A549 (cell line): ENCODE results near the gene WNT8B. TPM values are rescaled to one million over a fixed set of nuclear protein-coding genes. Genes with fewer than 3 reads are reported as not detected.

Experiments
- ATAC-seq, 2 experiments: fragments of 200-7000 bp in 1 of 2; fragments of >200 bp in 1 of 2; cut with Nextera tagmentation in 1 of 2; cut with Tn5 transposase in 1 of 2; 3 replicates each; pipeline versions ENCODE4 v1.8.0 to v1.9.1; 2018 to 2020; ENCODE audit warnings: mild to moderate bottlenecking in 1 of 2, moderate library complexity in 1 of 2
- CTCF ChIA-PET: fragments of 300-600 bp; sonication (Branson Sonifier 250); formaldehyde crosslinking; extraction: SDS; loops from one replicate; lab custom pipeline; 2021; ENCODE audit warnings: antibody characterized with exemption, inconsistent platforms; lab: Yijun Ruan, JAX
- POLR2A ChIA-PET: fragments of 350-600 bp; formaldehyde crosslinking; extraction: SDS; loops from one replicate; lab custom pipeline; 2021; ENCODE audit warnings: antibody characterized with exemption, inconsistent platforms; lab: Yijun Ruan, JAX
- DNase-seq, 2 experiments: peaks; one replicate each; pipeline versions ENCODE4 v3.0.0 to v3.0.0-alpha.2; 2011 to 2016; ENCODE audit warnings: low read depth in 1 of 2, low spot score in 1 of 2
- FAIRE-seq: peaks from 2 replicates; lab custom pipeline; 2011; peaks lifted over from hg19 to GRCh38; lab: Jason Lieb, UNC
- H3K27ac ChIP-seq, 2 experiments: fragments of >200 bp; sonication (Bioruptor Twin); formaldehyde crosslinking; 3 replicates each; pipeline ENCODE4 v1.5.1; 2016 to 2017
- H3K4me1 ChIP-seq: fragments of >200 bp; sonication (Bioruptor Twin); formaldehyde crosslinking; 3 replicates; pipeline ENCODE4 v1.6.1; 2016
- H3K4me2 ChIP-seq: fragments of >200 bp; sonication (Bioruptor Twin); formaldehyde crosslinking; 3 replicates; pipeline ENCODE4 v1.6.1; 2016
- H3K4me3 ChIP-seq: fragments of >200 bp; sonication (Bioruptor Twin); formaldehyde crosslinking; 3 replicates; pipeline ENCODE4 v1.5.1; 2016
- H3K9me3 ChIP-seq: fragments of >200 bp; sonication (Bioruptor Twin); formaldehyde crosslinking; 3 replicates; pipeline ENCODE4 v1.6.1; 2016
- ATOH8 ChIP-seq: fragments of 250-450 bp; sonication (Bioruptor Pico); IDR thresholded peaks from 2 replicates; pipeline ENCODE4 v1.5.0; 2020; ENCODE audit warnings: low read depth, mild to moderate bottlenecking, moderate library complexity
- CBX8 ChIP-seq: fragments of 200-600 bp; sonication (generic); IDR thresholded peaks from 2 replicates; pipeline ENCODE4 v1.6.1; 2016
- EHMT2 ChIP-seq: fragments of 200-600 bp; sonication (generic); IDR thresholded peaks from 2 replicates; pipeline ENCODE4 v1.6.1; 2016; ENCODE audit warnings: antibody characterized with exemption, low read depth, mild to moderate bottlenecking, moderate library complexity
- FOSL2 ChIP-seq, 2 experiments: fragments of 450-650 bp in 1 of 2; fragments of >200 bp in 1 of 2; sonication (Bioruptor Twin) in 1 of 2; formaldehyde crosslinking; IDR thresholded peaks; 2 replicates each; pipeline versions ENCODE4 v1.5.0 to v1.6.1; 2016 to 2020; ENCODE audit warnings: mild to moderate bottlenecking in 1 of 2, moderate library complexity in 1 of 2
- FOXS1 ChIP-seq: fragments of 250-450 bp; sonication (Bioruptor Pico); IDR thresholded peaks from 2 replicates; pipeline ENCODE4 v1.5.0; 2020; ENCODE audit warnings: mild to moderate bottlenecking, moderate library complexity
- HEYL ChIP-seq: fragments of 250-450 bp; sonication (Bioruptor Pico); IDR thresholded peaks from 2 replicates; pipeline ENCODE4 v1.8.0; 2021; ENCODE audit warnings: mild to moderate bottlenecking, moderate library complexity
- HOXB13 ChIP-seq: fragments of 250-450 bp; sonication (Bioruptor Pico); IDR thresholded peaks from 2 replicates; pipeline ENCODE4 v1.5.0; 2020; ENCODE audit warnings: low read depth, mild to moderate bottlenecking, moderate library complexity
- JUNB ChIP-seq: fragments of >200 bp; sonication (Bioruptor Twin); formaldehyde crosslinking; IDR thresholded peaks from 2 replicates; pipeline ENCODE4 v1.6.1; 2016
- KDM1A ChIP-seq: fragments of 200-600 bp; sonication (generic); IDR thresholded peaks from 2 replicates; pipeline ENCODE4 v1.6.1; 2016; ENCODE audit warnings: low read depth, mild to moderate bottlenecking
- KDM5A ChIP-seq: fragments of 200-600 bp; sonication (generic); IDR thresholded peaks from 2 replicates; pipeline ENCODE4 v1.6.1; 2016; ENCODE audit warnings: antibody characterized with exemption, mild to moderate bottlenecking
- NFE2L2 ChIP-seq: fragments of 150-350 bp; conservative IDR thresholded peaks from 2 replicates; pipeline ENCODE4 v1.6.1; 2014; ENCODE audit warnings: low read length
- NR3C1 ChIP-seq: fragments of >200 bp; sonication (Bioruptor Twin); formaldehyde crosslinking; IDR thresholded peaks from 3 replicates; pipeline ENCODE4 v1.6.1; 2017
- POLR2AphosphoS2 ChIP-seq: conservative IDR thresholded peaks from 2 replicates; pipeline ENCODE4 v1.6.1; 2012; ENCODE audit warnings: low read length, improper control_type of control experiment, inconsistent platforms
- RCOR1 ChIP-seq: fragments of 150-350 bp; IDR thresholded peaks from 2 replicates; pipeline ENCODE4 v1.6.1; 2014; ENCODE audit warnings: antibody characterized with exemption, low read length, low read depth
- SMC3 ChIP-seq: fragments of >200 bp; sonication (Bioruptor Twin); formaldehyde crosslinking; IDR thresholded peaks from 3 replicates; pipeline ENCODE4 v1.6.1; 2018; ENCODE audit warnings: inconsistent platforms
- SREBF2 ChIP-seq: fragments of 450-650 bp; IDR thresholded peaks from 2 replicates; pipeline ENCODE4 v1.6.1; 2014; ENCODE audit warnings: mild to moderate bottlenecking, moderate library complexity
- TFCP2L1 ChIP-seq: fragments of 250-450 bp; sonication (Bioruptor Pico); IDR thresholded peaks from 2 replicates; pipeline ENCODE4 v1.5.0; 2021; ENCODE audit warnings: mild to moderate bottlenecking
- ZC3H11A ChIP-seq: fragments of 450-650 bp; IDR thresholded peaks from 2 replicates; pipeline ENCODE4 v1.6.1; 2014; ENCODE audit warnings: antibody characterized with exemption, mild to moderate bottlenecking
- ZFP36 ChIP-seq: fragments of 450-650 bp; IDR thresholded peaks from 2 replicates; pipeline ENCODE4 v1.6.1; 2014; ENCODE audit warnings: borderline replicate concordance; ENCODE audit not compliant: partially characterized antibody
- ZSCAN20 ChIP-seq: fragments of 250-450 bp; sonication (Bioruptor Pico); IDR thresholded peaks from 2 replicates; pipeline ENCODE4 v1.8.0; 2022; ENCODE audit warnings: mild to moderate bottlenecking, moderate library complexity
- WGBS: methylation state at CpG from one replicate; pipeline ENCODE4 v1.1.6; 2017; ENCODE audit errors: missing lambda C conversion rate; 5-methylcytosine and 5-hydroxymethylcytosine counted together
- polyA plus RNA-seq, 4 experiments: library from polyadenylated mRNA; depleted of rRNA in 3 of 4; stranded (reverse); fragments of >200 nt; fragmentation: RNase III in 1 of 4; extraction: RNeasy Plus Mini Kit Qiagen cat#74134 plus additional on column Dnase treatment in 1 of 4; gene quantifications; 2 replicates in 3 of 4; 3 replicates in 1 of 4; pipeline ENCODE4 v1.2.3, GENCODE V29; 2011 to 2017
- TF ChIP-seq, protein P1 (sequence below): fragments of 250-450 bp; sonication (Bioruptor Pico); IDR thresholded peaks from 2 replicates; pipeline ENCODE4 v1.5.0; 2021; ENCODE audit warnings: mild to moderate bottlenecking, moderate library complexity, borderline replicate concordance
- TF ChIP-seq, protein P2 (sequence below): fragments of >200 bp; sonication (Bioruptor Twin); formaldehyde crosslinking; IDR thresholded peaks from 3 replicates; pipeline ENCODE4 v1.5.1; 2016
- TF ChIP-seq, protein P3 (sequence below): IDR thresholded peaks from 2 replicates; pipeline ENCODE4 v1.6.1; 2012
- TF ChIP-seq, protein P4 (sequence below): IDR thresholded peaks from 2 replicates; pipeline ENCODE4 v1.6.1; 2012
- TF ChIP-seq, protein P5 (sequence below): fragments of >200 bp; sonication (Bioruptor Twin); formaldehyde crosslinking; IDR thresholded peaks from 3 replicates; pipeline ENCODE4 v1.6.1; 2016

WNT8B gene
- polyA plus RNA-seq, 2 of the 4 experiments (the other 2 are of a cell fraction) = 0.04 to 0.05 TPM

GRCh38 chr10:100489396-100489795 is 26.6 kb downstream of the WNT8B start:
- POLR2A ChIA-PET = interaction anchor here (1.0 kb wide), 1 partner anchor 202 kb away, joined by 3 read pairs; the partner anchor contains the start of gene BLOC1S2
- CTCF ChIA-PET = interaction anchor here (1.1 to 25.5 kb wide), 2 partner anchors 9 to 23 kb away, joined by 3 to 381 read pairs; partner anchors contain the start of gene SEC31B
- FAIRE-seq = no peak
- Histone ChIP-seq H3K9me3 (no peaks in the 10 kb centered on the region), H3K27ac (no peak overlapping the region), H3K4me2 (no peak overlapping the region), H3K4me1 (no peaks in the 10 kb centered on the region), H3K4me3 (no peak overlapping the region)
- 84% methylated on average over 5 of the region's 5 CpGs for WGBS
- DNase-seq = no peak
- ATAC-seq = no peak
- TF ChIP-seq TFCP2L1 (no peak), ZFP36 (no peak), ATOH8 (no peak), ZC3H11A (no peak), NR3C1 (no peak), HOXB13 (CRISPR knock-in tag) (no peak), ZSCAN20 (CRISPR knock-in tag) (no peak), NFE2L2 (no peak), SREBF2 (no peak), KDM1A (no peak), HEYL (no peak), KDM5A (no peak), POLR2AphosphoS2 (no peak), FOSL2 (IDR thresholded peaks at IDR 0.05) (no peak), FOSL2 (CRISPR knock-in tag; IDR thresholded peaks at IDR 0.05) (no peak), CBX8 (no peak)
- TF ChIP-seq, protein P1, sequence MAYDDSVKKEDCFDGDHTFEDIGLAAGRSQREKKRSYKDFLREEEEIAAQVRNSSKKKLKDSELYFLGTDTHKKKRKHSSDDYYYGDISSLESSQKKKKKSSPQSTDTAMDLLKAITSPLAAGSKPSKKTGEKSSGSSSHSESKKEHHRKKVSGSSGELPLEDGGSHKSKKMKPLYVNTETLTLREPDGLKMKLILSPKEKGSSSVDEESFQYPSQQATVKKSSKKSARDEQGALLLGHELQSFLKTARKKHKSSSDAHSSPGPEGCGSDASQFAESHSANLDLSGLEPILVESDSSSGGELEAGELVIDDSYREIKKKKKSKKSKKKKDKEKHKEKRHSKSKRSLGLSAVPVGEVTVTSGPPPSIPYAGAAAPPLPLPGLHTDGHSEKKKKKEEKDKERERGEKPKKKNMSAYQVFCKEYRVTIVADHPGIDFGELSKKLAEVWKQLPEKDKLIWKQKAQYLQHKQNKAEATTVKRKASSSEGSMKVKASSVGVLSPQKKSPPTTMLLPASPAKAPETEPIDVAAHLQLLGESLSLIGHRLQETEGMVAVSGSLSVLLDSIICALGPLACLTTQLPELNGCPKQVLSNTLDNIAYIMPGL (CRISPR knock-in tag) = no peak
- TF ChIP-seq, protein P2, sequence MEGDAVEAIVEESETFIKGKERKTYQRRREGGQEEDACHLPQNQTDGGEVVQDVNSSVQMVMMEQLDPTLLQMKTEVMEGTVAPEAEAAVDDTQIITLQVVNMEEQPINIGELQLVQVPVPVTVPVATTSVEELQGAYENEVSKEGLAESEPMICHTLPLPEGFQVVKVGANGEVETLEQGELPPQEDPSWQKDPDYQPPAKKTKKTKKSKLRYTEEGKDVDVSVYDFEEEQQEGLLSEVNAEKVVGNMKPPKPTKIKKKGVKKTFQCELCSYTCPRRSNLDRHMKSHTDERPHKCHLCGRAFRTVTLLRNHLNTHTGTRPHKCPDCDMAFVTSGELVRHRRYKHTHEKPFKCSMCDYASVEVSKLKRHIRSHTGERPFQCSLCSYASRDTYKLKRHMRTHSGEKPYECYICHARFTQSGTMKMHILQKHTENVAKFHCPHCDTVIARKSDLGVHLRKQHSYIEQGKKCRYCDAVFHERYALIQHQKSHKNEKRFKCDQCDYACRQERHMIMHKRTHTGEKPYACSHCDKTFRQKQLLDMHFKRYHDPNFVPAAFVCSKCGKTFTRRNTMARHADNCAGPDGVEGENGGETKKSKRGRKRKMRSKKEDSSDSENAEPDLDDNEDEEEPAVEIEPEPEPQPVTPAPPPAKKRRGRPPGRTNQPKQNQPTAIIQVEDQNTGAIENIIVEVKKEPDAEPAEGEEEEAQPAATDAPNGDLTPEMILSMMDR = no peak
- TF ChIP-seq, protein P3, sequence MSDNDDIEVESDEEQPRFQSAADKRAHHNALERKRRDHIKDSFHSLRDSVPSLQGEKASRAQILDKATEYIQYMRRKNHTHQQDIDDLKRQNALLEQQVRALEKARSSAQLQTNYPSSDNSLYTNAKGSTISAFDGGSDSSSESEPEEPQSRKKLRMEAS = no peak

- Histone ChIP-seq H3K4me2 (no peak overlapping the region), H3K9me3 (no peaks in the 10 kb centered on the region), H3K4me1 (no peaks in the 10 kb centered on the region), H3K4me3 (no peak overlapping the region), H3K27ac (no peak overlapping the region)
- no peak for FAIRE-seq
- no peak for TF ChIP-seq FOXS1
- TF ChIP-seq JUNB = no peak
- no peak for TF ChIP-seq SMC3
- TF ChIP-seq, protein P1 (CRISPR knock-in tag) = no peak
- TF ChIP-seq EHMT2 = no peak
- no peak for TF ChIP-seq RCOR1
- TF ChIP-seq, protein P4, sequence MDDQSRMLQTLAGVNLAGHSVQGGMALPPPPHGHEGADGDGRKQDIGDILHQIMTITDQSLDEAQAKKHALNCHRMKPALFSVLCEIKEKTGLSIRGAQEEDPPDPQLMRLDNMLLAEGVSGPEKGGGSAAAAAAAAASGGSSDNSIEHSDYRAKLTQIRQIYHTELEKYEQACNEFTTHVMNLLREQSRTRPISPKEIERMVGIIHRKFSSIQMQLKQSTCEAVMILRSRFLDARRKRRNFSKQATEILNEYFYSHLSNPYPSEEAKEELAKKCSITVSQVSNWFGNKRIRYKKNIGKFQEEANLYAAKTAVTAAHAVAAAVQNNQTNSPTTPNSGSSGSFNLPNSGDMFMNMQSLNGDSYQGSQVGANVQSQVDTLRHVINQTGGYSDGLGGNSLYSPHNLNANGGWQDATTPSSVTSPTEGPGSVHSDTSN = no peak
- TF ChIP-seq, protein P5, sequence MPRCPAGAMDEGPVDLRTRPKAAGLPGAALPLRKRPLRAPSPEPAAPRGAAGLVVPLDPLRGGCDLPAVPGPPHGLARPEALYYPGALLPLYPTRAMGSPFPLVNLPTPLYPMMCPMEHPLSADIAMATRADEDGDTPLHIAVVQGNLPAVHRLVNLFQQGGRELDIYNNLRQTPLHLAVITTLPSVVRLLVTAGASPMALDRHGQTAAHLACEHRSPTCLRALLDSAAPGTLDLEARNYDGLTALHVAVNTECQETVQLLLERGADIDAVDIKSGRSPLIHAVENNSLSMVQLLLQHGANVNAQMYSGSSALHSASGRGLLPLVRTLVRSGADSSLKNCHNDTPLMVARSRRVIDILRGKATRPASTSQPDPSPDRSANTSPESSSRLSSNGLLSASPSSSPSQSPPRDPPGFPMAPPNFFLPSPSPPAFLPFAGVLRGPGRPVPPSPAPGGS = no peak
- 58% methylated on average over 2 of the region's 2 CpGs for WGBS
- DNase-seq = no peak
- ChIA-PET CTCF (interaction anchor here (0.9 to 25.5 kb wide), 4 partner anchors 8 to 56 kb away, joined by 3 to 381 read pairs (median 86); partner anchors contain the start of gene SEC31B), POLR2A (no interaction called here)
- ATAC-seq = no peak
Measured at GRCh38 chr10:100490531-100490930, 27.7 kb downstream of the WNT8B start.
